SU-DHL-6 (cell line): ENCODE data around the gene NETO1.

Experiments
- H2AFZ ChIP-seq: fragments of 200-600 bp; sonication (generic); 2 replicates; pipeline ENCODE4 v1.6.1; 2014; ENCODE audit warnings: low read depth, mild to moderate bottlenecking, moderate library complexity, mixed read lengths, antibody characterized with exemption, low read length; ENCODE audit not compliant: severe bottlenecking
- H3F3A ChIP-seq: fragments of 200-600 bp; shearing (Covaris generic); 2 replicates; pipeline ENCODE4 v1.6.0; 2016; ENCODE audit warnings: antibody characterized with exemption, mild to moderate bottlenecking; ENCODE audit not compliant: insufficient read depth
- H3K27ac ChIP-seq: fragments of 200-600 bp; sonication (generic); 2 replicates; pipeline ENCODE4 v1.5.1; 2016; ENCODE audit warnings: low read depth, mild to moderate bottlenecking, low read length, moderate library complexity, mixed read lengths
- H3K27me3 ChIP-seq: fragments of 200-600 bp; sonication (generic), shearing (Covaris generic); 2 replicates; pipeline ENCODE4 v1.6.0; 2014; ENCODE audit warnings: mild to moderate bottlenecking, low read length
- H3K36me3 ChIP-seq: fragments of 200-600 bp; sonication (generic); 2 replicates; pipeline ENCODE4 v1.6.1; 2014; ENCODE audit warnings: mild to moderate bottlenecking, low read length, mixed read lengths
- H3K4me2 ChIP-seq: fragments of 300-600, 200-600 bp; shearing (Covaris generic), sonication (generic); 2 replicates; pipeline ENCODE4 v1.6.0; 2014; ENCODE audit warnings: low read length, low read depth, mild to moderate bottlenecking; ENCODE audit not compliant: poor library complexity, severe bottlenecking
- H3K4me3 ChIP-seq: fragments of 200-600 bp; sonication (generic); 2 replicates; pipeline ENCODE4 v1.5.1; 2014; ENCODE audit warnings: antibody characterized with exemption, low read length, mild to moderate bottlenecking, mixed read lengths; ENCODE audit not compliant: insufficient read depth, poor library complexity, severe bottlenecking
- H3K79me2 ChIP-seq: fragments of 200-600 bp; sonication (generic); 2 replicates; pipeline ENCODE4 v1.6.1; 2014; ENCODE audit warnings: mild to moderate bottlenecking, low read length, moderate library complexity; ENCODE audit not compliant: insufficient read depth
- H3K9ac ChIP-seq: fragments of 200-600 bp; sonication (generic); 2 replicates; pipeline ENCODE4 v1.7.0; 2014; ENCODE audit warnings: mild to moderate bottlenecking, low read length
- H3K9me2 ChIP-seq: fragments of 200-600 bp; sonication (generic); replicated peaks from 2 replicates; pipeline ENCODE4 v1.6.1; 2014; ENCODE audit warnings: low read length; ENCODE audit not compliant: insufficient read depth
- H3K9me3 ChIP-seq: fragments of 200-600 bp; sonication (generic); 2 replicates; pipeline ENCODE4 v1.6.1; 2014; ENCODE audit warnings: low read length, mixed read lengths; ENCODE audit not compliant: insufficient read depth
- H4K20me1 ChIP-seq: fragments of 200-600 bp; sonication (generic); 2 replicates; pipeline ENCODE4 v1.6.1; 2014; ENCODE audit warnings: low read depth, mild to moderate bottlenecking, antibody characterized with exemption, low read length, moderate library complexity, mixed read lengths
- CTCF ChIP-seq: fragments of 200-600 bp; sonication (generic); IDR thresholded peaks from one replicate; pipeline ENCODE4 v1.5.1; 2017; ENCODE audit warnings: antibody characterized with exemption, mild to moderate bottlenecking, low read length, moderate library complexity; ENCODE audit not compliant: insufficient read depth, poor library complexity, severe bottlenecking
- EZH2phosphoT487 ChIP-seq: fragments of 200-600 bp; sonication (generic), shearing (Covaris generic); conservative IDR thresholded peaks from 2 replicates; pipeline ENCODE4 v1.6.1; 2018; ENCODE audit warnings: mild to moderate bottlenecking, antibody characterized with exemption, low read length, moderate library complexity, mixed read lengths

NETO1 gene

GRCh38 chr18:72840109-72840508, 27.7 kb downstream of the NETO1 start:
- Histone ChIP-seq H3K9ac (no peak overlapping the region), H3K36me3 (no peaks in the 10 kb centered on the region), H3K27me3 (no peaks in the 10 kb centered on the region), H3K27ac (no peak overlapping the region), H4K20me1 (no peaks in the 10 kb centered on the region), H3F3A (no peaks in the 10 kb centered on the region), H3K4me2 (no peak overlapping the region), H3K4me3 (no peak overlapping the region), H3K9me2 (no peaks in the 10 kb centered on the region), H3K9me3 (no peaks in the 10 kb centered on the region), H3K79me2 (no peaks in the 10 kb centered on the region), H2AFZ (no peak overlapping the region)
- no peak for TF ChIP-seq CTCF
- TF ChIP-seq EZH2phosphoT487, result no peak

GRCh38 chr18:72834731-72835130, 33.1 kb downstream of the NETO1 start:
- H4K20me1 ChIP-seq, result no peaks in the 10 kb centered on the region
- H3K27ac ChIP-seq, result no peak overlapping the region
- H3K27me3 ChIP-seq, result no peaks in the 10 kb centered on the region
- no peaks in the 10 kb centered on the region for H3K79me2 ChIP-seq
- no peak overlapping the region for H3K4me2 ChIP-seq
- no peak overlapping the region for H3K4me3 ChIP-seq
- no peaks in the 10 kb centered on the region for H3K9me3 ChIP-seq
- no peak overlapping the region for H3K9ac ChIP-seq
- no peak overlapping the region for H2AFZ ChIP-seq
- no peaks in the 10 kb centered on the region for H3F3A ChIP-seq
- no peak for TF ChIP-seq EZH2phosphoT487
- no peak for TF ChIP-seq CTCF
- H3K36me3 ChIP-seq, result no peaks in the 10 kb centered on the region
- no peaks in the 10 kb centered on the region for H3K9me2 ChIP-seq

- H3K27me3 ChIP-seq, result no peaks in the 10 kb centered on the region
- H3K4me3 ChIP-seq, result no peak overlapping the region
- no peak overlapping the region for H3K9ac ChIP-seq
- H3K9me3 ChIP-seq, result no peaks in the 10 kb centered on the region
- H3K79me2 ChIP-seq, result no peaks in the 10 kb centered on the region
- no peak overlapping the region for H3K27ac ChIP-seq
- H3K4me2 ChIP-seq, result no peak overlapping the region
- no peaks in the 10 kb centered on the region for H3K9me2 ChIP-seq
- H4K20me1 ChIP-seq, result no peaks in the 10 kb centered on the region
- no peaks in the 10 kb centered on the region for H3F3A ChIP-seq
- TF ChIP-seq CTCF (no peak), EZH2phosphoT487 (no peak)
- H2AFZ ChIP-seq, result no peak overlapping the region
- no peaks in the 10 kb centered on the region for H3K36me3 ChIP-seq
These were observed 34.3 kb downstream of the NETO1 start for GRCh38 chr18:72833471-72833870.
